Activated CD8-positive, alpha-beta memory T cell treated with anti-CD3 and anti-CD28 coated beads for 48 hours (primary cell): ENCODE measurements around the gene TRIM50.
"Not testable (repeated sequence)": the region's sequence is repeated elsewhere in the genome, so short reads cannot be mapped to it uniquely, and the experiment has no call there.

Source experiments
- DNase-seq, 3 experiments: peaks; one replicate each; pipeline ENCODE4 v3.0.0-alpha.2; 2020; ENCODE audit warnings: low read depth in 2 of 3, low spot score in 2 of 3

TRIM50 gene

GRCh38 chr7:73327922-73328321, at the start of gene TRIM50, which contains the start of gene FKBP6:
TSS of gene TRIM50 (minus strand) at chr7:73328082. CDS start at chr7:73324787, 3,295 bp downstream.
TSS of gene FKBP6 (plus strand) at chr7:73328161. CDS start at chr7:73328429, 268 bp downstream.
- DNase-seq = not testable (repeated sequence)

- no peak for DNase-seq
Measured at GRCh38 chr7:73376671-73377412, 49.0 kb upstream of the TRIM50 start.

- not testable (repeated sequence) for DNase-seq
Measured at GRCh38 chr7:73376262-73376661, 48.4 kb upstream of the TRIM50 start.

- no peak for DNase-seq
Measured at GRCh38 chr7:73373741-73374140, 45.9 kb upstream of the TRIM50 start.

GRCh38 chr7:73369622-73370021, 41.7 kb upstream of the TRIM50 start:
- no peak for DNase-seq

GRCh38 chr7:73369009-73369408, 41.1 kb upstream of the TRIM50 start:
- DNase-seq = no peak

GRCh38 chr7:73366990-73367389, 39.1 kb upstream of the TRIM50 start:
- no peak for DNase-seq

- DNase-seq = no peak
Measured at GRCh38 chr7:73366127-73366526, 38.2 kb upstream of the TRIM50 start.

- no peak for DNase-seq
Measured at GRCh38 chr7:73364006-73364728, 36.3 kb upstream of the TRIM50 start.

- DNase-seq = no peak
Measured at GRCh38 chr7:73363225-73364005, 35.5 kb upstream of the TRIM50 start.

GRCh38 chr7:73360590-73360989, 32.7 kb upstream of the TRIM50 start:
- DNase-seq = not testable (repeated sequence)

- DNase-seq = no peak
Measured at GRCh38 chr7:73359746-73360375, 32.0 kb upstream of the TRIM50 start.

- DNase-seq = no peak
Measured at GRCh38 chr7:73359306-73359705, 31.4 kb upstream of the TRIM50 start.

- no peak for DNase-seq
Measured at GRCh38 chr7:73358590-73359275, 30.9 kb upstream of the TRIM50 start.

- no peak for DNase-seq
Measured at GRCh38 chr7:73356159-73356558, 28.3 kb upstream of the TRIM50 start.

GRCh38 chr7:73354821-73355220, 26.9 kb upstream of the TRIM50 start:
- DNase-seq = no peak

GRCh38 chr7:73354196-73354595, 26.3 kb upstream of the TRIM50 start:
- DNase-seq = no peak

GRCh38 chr7:73353243-73353642, 25.4 kb upstream of the TRIM50 start:
- no peak for DNase-seq

- no peak for DNase-seq
Measured at GRCh38 chr7:73352784-73353183, 24.9 kb upstream of the TRIM50 start.

- DNase-seq = no peak
Measured at GRCh38 chr7:73351447-73352167, 23.7 kb upstream of the TRIM50 start.
